Neural progenitor cell (in vitro differentiated cells): ENCODE results near the gene KDM5B.

Source experiments
- EZH2 ChIP-seq: fragments of 200-600 bp; sonication (generic); IDR thresholded peaks from 2 replicates; pipeline ENCODE4 v1.6.1; 2017; ENCODE audit warnings: antibody characterized with exemption, mild to moderate bottlenecking, moderate library complexity
- EZH2phosphoT487 ChIP-seq: fragments of 200-600 bp; sonication (generic); IDR thresholded peaks from 2 replicates; pipeline ENCODE4 v1.6.1; 2017; ENCODE audit warnings: antibody characterized with exemption
- TF ChIP-seq, protein P1 (sequence below): fragments of 200-600 bp; sonication (generic); IDR thresholded peaks from 2 replicates; pipeline ENCODE4 v1.5.1; 2017; ENCODE audit warnings: antibody characterized with exemption, mild to moderate bottlenecking

DNA sequence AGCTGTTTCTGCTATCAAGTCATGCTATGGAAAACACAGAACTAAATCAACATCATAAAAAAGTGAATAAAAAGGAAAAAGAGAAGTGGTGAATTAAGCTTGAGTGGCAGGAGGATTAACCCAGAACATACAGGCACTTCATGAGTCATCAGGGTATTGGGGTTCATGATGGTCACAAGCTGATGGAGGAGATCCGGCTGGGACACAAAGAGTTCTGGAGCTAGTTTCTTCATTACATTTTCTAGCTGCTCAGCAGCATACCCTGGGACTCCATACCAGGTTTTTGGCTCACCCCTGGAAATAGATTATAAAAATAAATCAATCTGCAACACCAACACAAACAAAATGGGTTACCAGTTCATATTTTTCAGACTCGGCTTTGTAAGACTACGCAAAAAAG, 55.4 kb downstream of the KDM5B start:
- TF ChIP-seq EZH2phosphoT487 (no peak), EZH2 (no peak)
- TF ChIP-seq, protein P1, sequence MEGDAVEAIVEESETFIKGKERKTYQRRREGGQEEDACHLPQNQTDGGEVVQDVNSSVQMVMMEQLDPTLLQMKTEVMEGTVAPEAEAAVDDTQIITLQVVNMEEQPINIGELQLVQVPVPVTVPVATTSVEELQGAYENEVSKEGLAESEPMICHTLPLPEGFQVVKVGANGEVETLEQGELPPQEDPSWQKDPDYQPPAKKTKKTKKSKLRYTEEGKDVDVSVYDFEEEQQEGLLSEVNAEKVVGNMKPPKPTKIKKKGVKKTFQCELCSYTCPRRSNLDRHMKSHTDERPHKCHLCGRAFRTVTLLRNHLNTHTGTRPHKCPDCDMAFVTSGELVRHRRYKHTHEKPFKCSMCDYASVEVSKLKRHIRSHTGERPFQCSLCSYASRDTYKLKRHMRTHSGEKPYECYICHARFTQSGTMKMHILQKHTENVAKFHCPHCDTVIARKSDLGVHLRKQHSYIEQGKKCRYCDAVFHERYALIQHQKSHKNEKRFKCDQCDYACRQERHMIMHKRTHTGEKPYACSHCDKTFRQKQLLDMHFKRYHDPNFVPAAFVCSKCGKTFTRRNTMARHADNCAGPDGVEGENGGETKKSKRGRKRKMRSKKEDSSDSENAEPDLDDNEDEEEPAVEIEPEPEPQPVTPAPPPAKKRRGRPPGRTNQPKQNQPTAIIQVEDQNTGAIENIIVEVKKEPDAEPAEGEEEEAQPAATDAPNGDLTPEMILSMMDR: no peak
